ENCODE measurements around the gene PPP4R1.
"Not testable (repeated sequence)": the region's sequence is repeated elsewhere in the genome, so short reads cannot be mapped to it uniquely, and the experiment has no call there.

PPP4R1 gene

GRCh38 chr18:9627642-9628041, 13.3 kb upstream of the PPP4R1 start:
- DNase-seq = no peak

DNA sequence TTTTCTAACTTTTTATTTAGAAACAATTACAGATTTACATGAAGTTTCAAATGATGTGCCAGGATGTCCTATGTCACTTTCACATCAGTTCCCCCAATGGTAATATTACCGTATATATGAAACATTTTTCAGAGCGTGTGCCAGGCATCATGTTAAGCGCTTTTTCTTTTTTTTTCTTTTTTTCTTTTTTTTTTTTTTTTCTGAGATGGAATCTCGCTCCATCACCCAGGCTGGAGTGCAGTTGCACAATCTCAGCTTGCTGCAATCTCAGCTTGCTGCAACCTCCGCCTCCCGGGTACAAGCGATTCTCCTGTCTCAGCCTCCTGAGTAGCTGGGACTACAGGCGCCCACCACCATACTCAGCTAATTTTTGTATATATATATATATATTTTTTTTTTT, 5.6 kb upstream of the PPP4R1 start:
- DNase-seq = peak in 1 of 2 donors; percentile 42

GRCh38 chr18:9619545-9619944, 5.2 kb upstream of the PPP4R1 start:
- no peak for DNase-seq

DNA sequence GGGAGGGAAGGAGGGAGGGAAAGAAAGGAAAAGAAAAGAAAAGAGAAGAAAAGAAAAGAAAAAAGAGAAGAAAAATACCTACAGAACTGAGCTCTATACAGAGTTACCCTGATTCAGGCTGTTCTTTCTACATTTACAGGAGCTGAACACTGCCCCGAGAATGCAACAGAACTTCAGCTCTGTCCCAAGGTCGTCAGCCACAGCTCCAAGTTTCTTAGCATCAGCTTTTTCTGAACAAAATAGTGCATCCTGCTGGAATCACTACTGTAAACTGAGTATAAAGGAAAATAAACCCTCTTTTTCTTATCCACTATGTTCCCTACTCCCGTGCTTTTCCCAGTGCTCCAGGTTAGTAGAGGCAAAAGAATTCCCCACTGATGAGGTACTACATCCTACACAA, 4.7 kb upstream of the PPP4R1 start:
- no peak for DNase-seq

DNA sequence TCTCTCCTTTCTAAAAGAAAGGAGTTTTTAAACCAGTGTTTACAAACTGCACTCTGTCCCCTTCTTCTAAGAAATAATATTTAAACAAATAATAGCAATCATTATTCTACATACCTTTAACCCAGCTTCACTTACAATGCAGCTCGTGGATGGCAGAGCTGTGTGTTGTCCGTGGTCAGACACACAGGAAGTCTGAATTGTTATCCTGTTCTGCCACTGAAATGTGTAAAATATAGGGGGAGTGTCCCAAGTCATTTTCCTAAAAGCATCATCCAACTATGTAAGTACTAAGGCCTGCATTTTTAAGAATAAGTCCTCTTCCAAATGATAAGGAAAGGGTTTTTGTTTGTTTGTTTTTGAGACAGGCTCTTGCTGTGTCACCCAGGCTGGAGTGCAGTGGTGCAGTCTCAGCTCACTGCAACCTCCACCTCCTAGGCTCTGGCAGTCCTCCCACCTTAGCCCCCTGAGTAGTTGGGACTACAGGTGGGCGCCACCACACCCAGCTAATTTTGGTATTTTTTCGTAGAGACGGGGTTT, 2.7 kb upstream of the PPP4R1 start:
- DNase-seq = no peak

DNA sequence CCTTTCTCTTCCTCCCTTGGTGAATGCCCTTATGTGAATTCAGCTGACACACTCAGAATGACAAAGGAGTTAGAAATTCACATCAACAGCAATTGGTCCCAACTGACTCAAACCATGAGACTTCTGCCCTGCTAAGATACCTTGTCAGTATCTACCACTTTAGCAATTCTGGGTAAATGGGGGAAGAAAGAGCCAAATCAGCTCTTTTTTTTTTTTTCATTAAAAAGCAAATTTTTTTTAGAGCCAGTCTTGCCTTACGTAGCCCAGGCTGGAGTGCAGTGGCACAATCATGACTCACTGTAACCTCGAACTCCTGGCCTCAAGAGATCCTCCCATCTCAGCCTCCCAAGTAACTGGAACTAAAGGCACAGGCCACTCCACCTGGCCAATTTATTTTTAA, 1.7 kb upstream of the PPP4R1 start:
- DNase-seq = no peak

DNA sequence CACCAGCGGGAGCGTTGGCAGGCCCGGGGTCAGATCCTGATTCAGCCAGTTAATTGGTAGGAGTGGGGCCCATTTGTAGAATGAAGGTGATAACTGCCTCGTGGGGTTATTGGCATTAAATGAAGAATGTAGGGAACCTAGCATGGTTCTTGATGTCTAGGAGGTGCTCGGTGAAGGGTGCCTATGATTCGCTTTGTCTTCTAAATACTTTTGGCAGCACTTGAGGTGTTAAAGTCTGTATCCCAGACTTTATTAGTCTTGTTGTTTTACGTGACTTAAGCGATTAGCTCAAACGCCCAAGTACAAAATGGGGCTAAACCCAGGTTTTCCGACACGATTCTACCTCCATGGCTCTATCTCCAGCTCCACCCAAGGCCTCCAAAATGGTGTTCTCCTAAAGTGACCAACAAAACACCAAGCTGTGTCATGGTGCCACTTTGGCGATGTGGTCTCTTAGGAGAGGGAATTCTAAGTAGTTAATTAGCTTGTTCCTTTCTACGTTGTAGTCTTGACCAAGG, 980 bp upstream of the PPP4R1 start:
- DNase-seq = no peak

GRCh38 chr18:9613550-9614400, 584 bp downstream of the PPP4R1 start:
- DNase-seq = peak; percentile 53

DNA sequence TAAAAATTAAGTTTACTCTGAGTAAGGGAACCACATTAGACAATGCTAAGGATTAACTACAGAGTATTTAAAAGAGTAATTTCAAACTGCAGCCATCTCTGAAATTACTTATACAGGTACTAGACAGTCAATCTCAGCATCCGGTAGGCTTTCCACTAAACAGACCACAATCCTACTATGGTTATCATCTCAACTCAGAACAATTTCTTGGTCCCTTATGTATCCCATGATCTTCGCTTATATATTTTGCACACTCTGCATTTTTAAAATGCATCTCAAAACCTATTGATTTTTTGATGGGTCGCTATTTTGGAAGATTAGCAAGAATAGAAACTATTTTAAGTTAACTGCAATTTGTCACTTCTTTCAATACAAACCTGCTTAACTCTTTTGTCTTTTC, 1.4 kb downstream of the PPP4R1 start:
- no peak for DNase-seq

DNA sequence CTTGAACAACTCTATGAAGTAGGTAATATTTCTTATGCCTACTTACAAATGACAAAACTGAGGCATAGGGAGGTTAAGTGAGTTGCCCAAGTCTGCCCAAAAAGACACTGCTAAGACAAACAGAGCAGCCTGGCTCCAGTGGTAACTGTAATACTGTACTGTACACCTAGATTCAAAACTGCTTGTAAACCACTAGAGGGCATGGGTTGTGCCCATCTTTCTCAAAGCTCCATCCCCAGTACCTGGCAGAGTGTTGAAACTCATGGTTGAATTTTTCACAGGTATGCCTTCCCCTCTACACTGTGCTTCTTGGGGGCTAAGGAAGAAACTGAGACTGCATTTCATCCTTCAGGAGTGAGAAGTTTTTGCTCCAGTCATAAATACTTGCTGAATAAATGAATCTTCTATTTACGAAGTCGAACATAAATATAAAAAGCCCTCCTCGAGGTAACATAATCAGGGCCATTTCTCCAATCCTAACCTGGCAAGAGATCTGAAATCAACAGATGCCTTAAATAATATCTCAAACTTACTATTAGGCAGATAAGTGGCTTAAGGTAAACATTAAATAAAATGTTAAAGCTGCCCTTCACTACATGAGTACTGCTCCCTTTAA, 2.0 kb downstream of the PPP4R1 start:
- DNase-seq = peak in 1 of 2 donors; percentile 16

GRCh38 chr18:9609190-9609589, 5.2 kb downstream of the PPP4R1 start:
- DNase-seq = no peak

GRCh38 chr18:9608728-9609127, 5.6 kb downstream of the PPP4R1 start:
- DNase-seq = no peak

- DNase-seq = no peak
Measured at GRCh38 chr18:9608298-9608697, 6.1 kb downstream of the PPP4R1 start.

GRCh38 chr18:9607111-9607510, 7.2 kb downstream of the PPP4R1 start:
- not testable (repeated sequence) for DNase-seq

DNA sequence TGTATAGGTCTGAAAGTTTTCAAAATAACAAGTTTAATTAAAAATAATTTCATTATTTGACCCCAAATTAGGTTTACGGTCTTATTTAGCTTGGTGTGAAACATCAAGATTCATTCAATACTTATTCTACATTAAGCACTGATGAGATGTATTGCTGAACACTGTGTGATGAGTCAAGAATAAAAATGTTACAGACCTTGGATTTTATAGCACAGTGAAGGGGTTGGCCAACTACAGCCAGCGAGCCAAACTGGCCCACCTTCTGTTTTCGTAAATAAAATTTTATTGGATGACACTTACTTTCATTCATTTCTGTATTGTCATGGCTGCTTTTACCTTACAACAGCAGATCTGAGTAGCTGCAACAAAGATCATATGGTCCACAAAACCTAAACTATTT, 8.3 kb downstream of the PPP4R1 start:
- no peak for DNase-seq

- no peak for DNase-seq
Measured at GRCh38 chr18:9604348-9604747, 10.0 kb downstream of the PPP4R1 start.

GRCh38 chr18:9599328-9599727, 15.0 kb downstream of the PPP4R1 start:
- DNase-seq = no peak

DNA sequence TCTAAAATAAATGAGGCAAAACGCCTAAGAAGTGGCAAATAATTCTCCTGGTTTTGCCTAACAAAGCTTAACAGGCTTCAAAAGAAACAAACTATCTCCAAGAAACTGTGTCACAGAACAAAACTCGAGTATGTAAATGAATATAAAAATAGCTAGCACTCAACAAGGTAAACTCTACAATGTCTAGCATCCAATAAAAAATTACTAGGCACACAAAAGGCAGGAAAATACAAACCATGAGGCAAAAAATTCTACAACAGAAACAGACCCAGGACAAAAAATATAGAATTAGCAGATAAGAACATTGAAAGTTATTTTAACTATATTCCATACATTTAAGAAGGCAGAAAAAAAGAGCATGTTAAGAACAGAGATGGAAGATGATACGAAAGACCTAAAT, 16.8 kb downstream of the PPP4R1 start:
- DNase-seq = no peak

GRCh38 chr18:9596843-9597526, 17.4 kb downstream of the PPP4R1 start:
- no peak for DNase-seq

DNA sequence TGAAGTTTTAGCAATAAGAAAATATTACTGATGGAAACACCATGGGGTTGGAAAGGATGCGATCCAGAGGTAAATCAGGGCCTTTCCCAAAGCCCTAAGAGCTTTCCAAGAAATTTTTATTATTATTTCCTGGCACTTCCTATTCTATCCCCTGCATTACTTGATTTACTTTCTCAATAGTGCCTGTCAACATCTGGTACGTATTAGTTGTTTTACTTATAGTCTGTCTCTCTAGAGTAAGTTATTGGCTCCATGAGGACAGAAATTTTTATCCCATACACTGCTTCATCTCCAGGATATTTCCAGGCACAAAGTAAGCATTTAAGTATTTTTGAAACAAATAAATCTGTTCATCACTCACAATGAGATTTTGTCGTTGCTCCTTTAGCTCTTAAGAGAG, 18.1 kb downstream of the PPP4R1 start:
- DNase-seq = no peak

GRCh38 chr18:9594823-9595596, 19.3 kb downstream of the PPP4R1 start:
- no peak for DNase-seq

- DNase-seq = no peak
Measured at GRCh38 chr18:9587924-9588323, 26.4 kb downstream of the PPP4R1 start.

- DNase-seq = no peak
Measured at GRCh38 chr18:9586814-9587213, 27.5 kb downstream of the PPP4R1 start.

Measured in inflammatory macrophage treated with lipopolysaccharide for 1 hour (primary cell).